ENCODE data around the gene MALRD1.

The MALRD1 gene

GRCh38 chr10:19024611-19025010 lies 24.0 kb upstream of the MALRD1 start:
- TF ChIP-seq, protein P1, sequence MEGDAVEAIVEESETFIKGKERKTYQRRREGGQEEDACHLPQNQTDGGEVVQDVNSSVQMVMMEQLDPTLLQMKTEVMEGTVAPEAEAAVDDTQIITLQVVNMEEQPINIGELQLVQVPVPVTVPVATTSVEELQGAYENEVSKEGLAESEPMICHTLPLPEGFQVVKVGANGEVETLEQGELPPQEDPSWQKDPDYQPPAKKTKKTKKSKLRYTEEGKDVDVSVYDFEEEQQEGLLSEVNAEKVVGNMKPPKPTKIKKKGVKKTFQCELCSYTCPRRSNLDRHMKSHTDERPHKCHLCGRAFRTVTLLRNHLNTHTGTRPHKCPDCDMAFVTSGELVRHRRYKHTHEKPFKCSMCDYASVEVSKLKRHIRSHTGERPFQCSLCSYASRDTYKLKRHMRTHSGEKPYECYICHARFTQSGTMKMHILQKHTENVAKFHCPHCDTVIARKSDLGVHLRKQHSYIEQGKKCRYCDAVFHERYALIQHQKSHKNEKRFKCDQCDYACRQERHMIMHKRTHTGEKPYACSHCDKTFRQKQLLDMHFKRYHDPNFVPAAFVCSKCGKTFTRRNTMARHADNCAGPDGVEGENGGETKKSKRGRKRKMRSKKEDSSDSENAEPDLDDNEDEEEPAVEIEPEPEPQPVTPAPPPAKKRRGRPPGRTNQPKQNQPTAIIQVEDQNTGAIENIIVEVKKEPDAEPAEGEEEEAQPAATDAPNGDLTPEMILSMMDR (IDR thresholded peaks at IDR 0.05; ENCODE audit: insufficient read depth, low read depth, low read length, missing control alignments), result no peak
- H3K4me3 ChIP-seq (ENCODE audit: low read depth, low read length), result no peak overlapping the region
- no peak for DNase-seq (ENCODE audit: low read depth)

GRCh38 chr10:19031763-19032162 lies 16.8 kb upstream of the MALRD1 start:
- TF ChIP-seq, protein P1 (IDR thresholded peaks at IDR 0.05; ENCODE audit: insufficient read depth, low read depth, low read length, missing control alignments), result no peak
- H3K4me3 ChIP-seq (ENCODE audit: low read depth, low read length), result no peak overlapping the region
- no peak for DNase-seq (ENCODE audit: low read depth)

DNA sequence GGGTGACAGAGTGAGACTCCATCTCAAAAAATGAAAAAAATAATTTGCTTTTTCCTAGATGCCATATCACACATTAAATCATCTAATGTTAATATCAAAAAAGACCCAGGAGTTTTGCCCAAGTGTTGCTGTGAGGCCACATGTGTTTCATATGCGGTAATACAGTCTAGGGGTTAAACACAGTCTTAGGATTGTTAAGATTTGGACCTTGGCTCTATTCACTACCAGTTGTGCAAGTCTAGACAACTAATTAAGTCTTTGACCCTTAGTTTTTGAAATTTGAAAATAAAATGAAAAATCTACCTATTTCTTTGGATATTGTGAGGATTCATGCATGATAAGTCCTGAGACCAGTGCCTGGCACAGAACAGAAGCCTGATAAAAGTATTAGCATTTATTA lies 14.9 kb upstream of the MALRD1 start:
- DNase-seq (ENCODE audit: low read depth), result no peak
- no peak overlapping the region for H3K4me3 ChIP-seq (ENCODE audit: low read depth, low read length)
- TF ChIP-seq, protein P1 (IDR thresholded peaks at IDR 0.05; ENCODE audit: insufficient read depth, low read depth, low read length, missing control alignments), result no peak

DNA sequence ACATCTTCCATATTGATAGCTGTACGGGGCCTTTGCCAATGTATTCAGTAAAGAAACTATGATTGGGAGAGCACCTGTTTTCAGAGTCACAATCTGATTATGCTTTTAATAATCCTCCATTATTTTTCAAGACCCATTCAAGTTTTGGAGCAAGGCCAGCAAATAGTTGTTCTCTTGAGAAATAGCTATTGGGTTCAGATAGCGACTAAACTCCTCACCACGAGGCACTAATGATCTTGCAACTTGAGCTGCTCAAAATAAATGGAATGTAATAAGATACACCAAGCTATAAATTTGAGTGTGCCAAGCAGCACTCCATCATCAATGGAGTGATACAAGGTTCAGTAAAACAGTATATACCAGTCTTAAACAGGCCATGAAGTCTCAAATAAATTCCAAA lies 7.4 kb upstream of the MALRD1 start:
- no peak for DNase-seq (ENCODE audit: low read depth)
- TF ChIP-seq, protein P1 (IDR thresholded peaks at IDR 0.05; ENCODE audit: insufficient read depth, low read depth, low read length, missing control alignments), result no peak
- no peak overlapping the region for H3K4me3 ChIP-seq (ENCODE audit: low read depth, low read length)

DNA sequence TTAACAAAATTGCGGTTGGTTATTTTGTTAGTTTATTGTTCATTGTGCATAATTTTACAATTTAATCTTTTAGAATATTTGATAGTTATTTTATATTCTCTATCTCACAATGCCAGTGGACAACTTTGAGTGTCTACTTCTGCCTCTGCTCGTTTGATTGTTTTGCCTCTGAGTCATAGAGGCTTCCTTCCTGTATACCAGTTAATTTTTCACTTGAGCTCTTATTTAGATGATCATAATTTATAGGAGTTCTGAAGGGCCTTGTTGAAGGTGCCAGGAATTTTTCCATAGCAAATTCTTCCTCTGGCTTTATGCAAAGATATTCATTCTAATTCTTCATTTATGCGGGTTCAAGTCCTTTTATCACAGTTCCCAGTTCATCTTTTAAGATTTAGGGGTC lies 5.2 kb upstream of the MALRD1 start:
- no peak for DNase-seq (ENCODE audit: low read depth)
- TF ChIP-seq, protein P1 (IDR thresholded peaks at IDR 0.05; ENCODE audit: insufficient read depth, low read depth, low read length, missing control alignments), result no peak
- no peak overlapping the region for H3K4me3 ChIP-seq (ENCODE audit: low read depth, low read length)

- TF ChIP-seq, protein P1 (IDR thresholded peaks at IDR 0.05; ENCODE audit: insufficient read depth, low read depth, low read length, missing control alignments), result no peak
- no peak overlapping the region for H3K4me3 ChIP-seq (ENCODE audit: low read depth, low read length)
- no peak for DNase-seq (ENCODE audit: low read depth)
These were observed 1.9 kb upstream of the MALRD1 start for GRCh38 chr10:19046679-19047078.

DNA sequence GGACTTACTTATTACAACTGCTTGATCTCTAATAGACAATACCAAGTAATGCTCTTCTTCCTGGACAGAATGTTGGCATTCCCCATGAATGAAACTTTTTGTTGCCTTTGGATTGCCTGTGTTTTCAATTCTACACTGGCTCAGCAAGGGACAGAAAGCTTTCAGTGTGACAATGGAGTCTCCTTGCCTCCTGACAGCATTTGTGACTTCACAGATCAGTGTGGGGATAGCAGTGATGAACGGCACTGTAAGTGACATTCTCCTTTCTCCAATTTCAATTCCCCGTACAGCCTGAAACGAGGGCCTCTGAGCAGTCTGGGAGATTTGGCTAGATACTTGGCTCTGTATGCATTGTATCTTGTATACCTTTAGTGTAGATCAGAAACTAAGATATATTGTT lies 290 bp downstream of the MALRD1 start:
- no peak overlapping the region for H3K4me3 ChIP-seq (ENCODE audit: low read depth, low read length)
- no peak for DNase-seq (ENCODE audit: low read depth)
- TF ChIP-seq, protein P1 (IDR thresholded peaks at IDR 0.05; ENCODE audit: insufficient read depth, low read depth, low read length, missing control alignments), result no peak

All from GM12865 (cell line).